Effector memory CD8-positive, alpha-beta T cell (primary cell): ENCODE data around the gene TCP11L2.
A peak's percentile ranks its signal among the peaks of the same experiment; 100 is the strongest.
"Not testable (repeated sequence)": the region's sequence is repeated elsewhere in the genome, so short reads cannot be mapped to it uniquely, and the experiment has no call there.

ENCODE experiments used
- ATAC-seq: fragments of 150-1000 bp; cut with Tn5 transposase; replicated peaks from 2 replicates; pipeline ENCODE4 v1.10.0; 2021; ENCODE audit warnings: mild to moderate bottlenecking, moderate library complexity
- DNase-seq, 3 experiments: peaks; one replicate each; pipeline ENCODE4 v3.0.0; 2021
- H3K27ac Mint-ChIP-seq, 2 donors: one replicate each; pipeline ENCODE4 v1.8.0; 2022; ENCODE audit warnings: mild to moderate bottlenecking in 2 of 2, mixed read lengths in 2 of 2, moderate library complexity in 2 of 2
- H3K27me3 Mint-ChIP-seq, 2 donors: one replicate each; pipeline ENCODE4 v1.8.0; 2022; ENCODE audit warnings: mixed read lengths in 2 of 2
- H3K36me3 Mint-ChIP-seq: one replicate; pipeline ENCODE4 v1.8.0; 2022; ENCODE audit warnings: mild to moderate bottlenecking, moderate library complexity, mixed read lengths; ENCODE audit not compliant: insufficient read depth
- H3K4me1 Mint-ChIP-seq, 2 donors: one replicate each; pipeline ENCODE4 v1.8.0; 2022; ENCODE audit warnings: low read depth in 2 of 2, mixed read lengths in 2 of 2
- H3K4me3 Mint-ChIP-seq, 2 donors: one replicate each; pipeline ENCODE4 v1.8.0; 2022; ENCODE audit warnings: mild to moderate bottlenecking in 2 of 2, mixed read lengths in 2 of 2, moderate library complexity in 2 of 2
- H3K9me3 Mint-ChIP-seq, 2 donors: one replicate each; pipeline ENCODE4 v1.8.0; 2022; ENCODE audit warnings: mixed read lengths in 2 of 2

TCP11L2 gene

DNA sequence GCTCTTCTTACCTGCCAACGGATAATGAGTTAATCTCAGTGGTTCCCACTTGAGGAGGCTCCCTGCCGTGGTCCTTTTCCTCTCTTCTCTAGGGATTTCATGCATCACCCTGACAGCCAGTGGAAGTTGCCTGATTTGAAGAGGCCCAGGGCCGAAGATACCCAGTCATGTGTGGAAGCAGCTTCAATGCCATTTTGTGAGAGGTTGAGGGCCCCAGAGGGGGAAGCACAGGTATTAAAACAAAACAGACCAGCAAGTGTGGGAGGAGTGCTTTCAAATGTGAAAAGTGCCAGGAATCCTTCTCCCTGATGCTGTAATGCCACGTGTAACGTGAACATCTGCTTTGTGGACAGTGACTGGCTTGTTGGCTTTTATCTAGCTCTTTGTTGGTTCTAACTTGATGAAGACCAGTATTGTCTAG, 1.5 kb downstream of the TCP11L2 start:
- Mint-ChIP-seq H3K27ac (peak overlapping the region; percentile 100), H3K36me3 (peaks cover 31% of the 10 kb centered on the region), H3K4me1 (peaks cover 49 to 62% of the 10 kb centered on the region in 2 donors), H3K27me3 (no peaks in the 10 kb centered on the region), H3K4me3 (peak overlapping the region; percentile 93 to 97), H3K9me3 (no peaks in the 10 kb centered on the region)
- no peak for ATAC-seq
- DNase-seq, result peak in 1 of 3 experiments; percentile 6

DNA sequence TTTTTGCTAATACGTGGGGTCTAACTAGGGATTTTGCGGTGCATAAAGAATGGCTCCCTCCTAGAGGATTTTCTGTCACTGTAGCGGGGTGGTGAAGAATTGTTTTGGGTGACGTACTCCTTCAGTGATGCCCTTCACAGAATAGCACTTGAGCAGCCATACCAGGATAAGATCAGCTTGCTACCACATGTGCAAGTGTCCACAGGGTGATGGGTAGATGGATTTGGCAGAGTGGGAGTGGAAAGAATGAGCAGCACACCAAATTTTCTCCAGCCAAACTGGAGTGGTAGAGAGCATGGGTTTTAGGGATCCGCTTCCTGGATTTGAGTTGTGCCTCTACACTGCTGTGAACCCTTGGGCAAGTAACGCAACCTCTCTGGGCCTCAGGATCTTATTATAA, 2.3 kb downstream of the TCP11L2 start:
- Mint-ChIP-seq H3K36me3 (peaks cover 31% of the 10 kb centered on the region), H3K27ac (peak overlapping the region; percentile 100), H3K9me3 (no peaks in the 10 kb centered on the region), H3K4me3 (peak overlapping the region; percentile 93 to 97), H3K4me1 (peaks cover 53 to 62% of the 10 kb centered on the region in 2 donors), H3K27me3 (no peaks in the 10 kb centered on the region)
- ATAC-seq (no peak), DNase-seq (no peak)

DNA sequence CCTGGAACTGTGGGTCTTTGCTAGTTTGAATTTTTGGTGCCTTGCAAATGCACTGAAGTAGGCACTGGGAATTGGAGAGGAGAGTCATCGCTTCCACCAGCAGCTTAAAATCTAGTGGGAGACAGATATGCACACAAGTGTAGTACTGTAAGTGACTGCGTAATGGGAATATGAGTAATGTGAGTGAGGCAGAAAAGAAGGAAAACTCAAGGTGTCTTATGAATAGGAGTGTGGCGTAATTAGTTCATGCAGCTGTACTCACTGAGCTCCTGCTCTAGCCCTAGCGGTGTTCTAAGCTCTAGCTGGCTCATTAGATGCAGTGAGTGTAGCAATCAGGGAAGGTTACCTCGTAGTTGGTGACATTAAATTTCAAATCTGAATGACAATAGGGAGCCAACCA, 2.8 kb downstream of the TCP11L2 start:
- peak overlapping the region; percentile 11 to 100 for H3K27ac Mint-ChIP-seq
- DNase-seq (no peak), ATAC-seq (no peak)
- H3K4me1 Mint-ChIP-seq, result peaks cover 59 to 62% of the 10 kb centered on the region in 2 donors
- no peaks in the 10 kb centered on the region for H3K27me3 Mint-ChIP-seq
- H3K4me3 Mint-ChIP-seq, result peak overlapping the region in 1 of 2 donors; percentile 97
- H3K36me3 Mint-ChIP-seq, result peaks cover 31% of the 10 kb centered on the region
- H3K9me3 Mint-ChIP-seq, result no peaks in the 10 kb centered on the region

DNA sequence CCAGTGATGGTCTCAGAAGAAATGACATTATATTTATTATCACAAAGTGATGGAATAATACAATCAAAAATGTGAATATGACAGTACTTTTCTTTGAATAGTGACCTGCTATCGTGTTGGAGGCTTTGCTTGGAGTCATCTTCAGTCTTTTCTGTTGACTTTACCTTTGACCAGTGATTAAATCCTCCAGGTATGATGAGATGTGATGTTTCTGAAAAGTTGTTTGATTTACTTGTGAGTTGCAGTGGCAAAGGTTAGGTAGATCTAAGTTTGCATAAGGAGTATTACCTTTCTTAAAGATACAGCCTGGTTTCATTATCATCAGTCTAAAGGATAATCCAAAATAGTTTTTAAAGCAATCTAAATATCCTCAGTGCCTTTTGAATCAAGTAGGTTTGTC, 4.6 kb downstream of the TCP11L2 start:
- Mint-ChIP-seq H3K4me1 (peaks cover 56% of the 10 kb centered on the region in 2 donors), H3K27ac (peak overlapping the region; percentile 18 to 38), H3K36me3 (peaks cover 25% of the 10 kb centered on the region), H3K27me3 (no peaks in the 10 kb centered on the region), H3K9me3 (no peaks in the 10 kb centered on the region), H3K4me3 (no peak overlapping the region)
- DNase-seq, result no peak
- no peak for ATAC-seq

DNA sequence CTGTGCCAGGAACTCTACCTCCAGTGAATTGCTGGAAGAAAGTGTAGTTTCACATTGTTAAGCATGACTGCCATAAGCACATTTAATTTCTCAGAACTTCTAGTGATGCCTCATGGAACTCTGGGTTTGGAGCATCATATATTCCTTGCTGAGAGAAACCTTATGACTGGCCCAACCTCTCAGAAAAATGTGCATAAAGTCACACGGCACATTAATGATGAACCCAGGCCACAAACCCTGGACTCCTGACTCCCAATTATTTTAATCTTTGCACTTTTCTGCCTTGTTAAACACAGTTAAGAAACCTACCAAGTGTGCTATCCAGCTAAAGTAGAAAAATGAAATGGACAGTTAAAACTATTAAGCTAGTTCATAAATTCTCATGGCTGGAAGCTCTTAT, 5.6 kb downstream of the TCP11L2 start:
- Mint-ChIP-seq H3K9me3 (no peaks in the 10 kb centered on the region), H3K4me1 (peaks cover 53% of the 10 kb centered on the region in 2 donors), H3K4me3 (no peak overlapping the region), H3K27me3 (no peaks in the 10 kb centered on the region), H3K36me3 (peaks cover 25% of the 10 kb centered on the region), H3K27ac (no peak overlapping the region)
- ATAC-seq (no peak), DNase-seq (no peak)

DNA sequence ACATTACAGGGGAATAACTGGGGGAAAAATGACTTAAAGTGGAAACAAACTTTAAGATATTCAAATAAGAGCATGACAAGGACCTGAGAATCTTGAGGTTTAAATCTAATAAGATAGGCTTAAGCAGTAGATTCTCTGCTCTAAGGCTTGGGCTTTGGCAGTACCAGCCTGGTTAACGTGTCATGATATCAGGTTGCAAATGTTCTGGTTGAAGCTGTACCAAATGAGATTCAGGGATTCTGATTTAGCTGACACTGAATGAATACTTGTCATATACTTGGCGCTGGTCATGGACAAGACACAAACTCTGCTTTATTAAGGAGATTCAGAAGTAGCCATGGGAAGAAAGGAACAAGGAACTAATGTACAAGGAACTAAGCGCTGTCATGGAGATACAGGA, 6.1 kb downstream of the TCP11L2 start:
- Mint-ChIP-seq H3K27ac (no peak overlapping the region), H3K27me3 (no peaks in the 10 kb centered on the region), H3K36me3 (peaks cover 21% of the 10 kb centered on the region), H3K4me1 (peaks cover 49 to 50% of the 10 kb centered on the region in 2 donors), H3K9me3 (no peaks in the 10 kb centered on the region), H3K4me3 (no peak overlapping the region)
- ATAC-seq, result no peak
- DNase-seq, result no peak

DNA sequence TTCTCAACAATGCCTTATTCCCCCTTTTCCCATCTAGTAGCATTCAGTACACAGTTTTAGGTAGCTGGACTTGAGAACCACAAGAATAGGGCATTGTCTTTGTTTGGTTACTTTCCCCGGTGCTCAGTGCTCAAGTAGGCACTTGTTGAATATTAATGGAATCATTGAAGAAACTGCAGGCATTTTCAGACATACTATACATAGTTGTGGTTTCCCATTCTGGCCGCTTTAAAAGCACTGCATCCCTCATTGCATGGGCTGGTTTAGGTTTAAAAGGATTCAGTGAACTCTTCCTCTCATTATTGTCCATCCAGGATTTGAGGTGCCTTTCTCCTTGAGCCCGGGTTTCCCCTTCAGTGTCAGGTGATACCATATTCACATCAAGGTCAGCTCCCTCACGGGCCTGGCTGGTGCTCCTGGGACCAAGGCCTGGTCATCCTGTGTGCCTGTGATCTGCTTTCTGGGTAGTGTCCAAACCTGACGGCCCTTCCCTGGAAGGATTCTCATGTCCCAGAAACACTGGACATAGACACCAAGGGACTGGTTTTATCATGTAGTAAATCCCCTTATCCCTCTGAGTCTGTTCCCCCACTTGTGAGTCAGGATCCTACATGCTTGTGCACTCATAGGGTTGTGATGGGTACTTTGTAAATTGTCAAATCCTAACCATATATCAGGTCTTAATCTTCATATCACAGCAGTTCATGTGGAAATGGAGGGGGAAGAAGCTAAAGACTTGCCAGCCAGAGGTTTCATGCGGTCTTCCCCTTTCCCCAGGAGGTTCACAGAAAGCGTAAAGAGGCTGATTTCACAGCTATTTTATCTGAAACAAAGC, 7.4 kb downstream of the TCP11L2 start:
- ATAC-seq (no peak), DNase-seq (no peak)
- Mint-ChIP-seq H3K4me3 (no peak overlapping the region), H3K36me3 (peaks cover 25% of the 10 kb centered on the region), H3K4me1 (peaks cover 37 to 38% of the 10 kb centered on the region in 2 donors), H3K27me3 (no peaks in the 10 kb centered on the region), H3K9me3 (no peaks in the 10 kb centered on the region), H3K27ac (peak overlapping the region; percentile 1 to 78)

DNA sequence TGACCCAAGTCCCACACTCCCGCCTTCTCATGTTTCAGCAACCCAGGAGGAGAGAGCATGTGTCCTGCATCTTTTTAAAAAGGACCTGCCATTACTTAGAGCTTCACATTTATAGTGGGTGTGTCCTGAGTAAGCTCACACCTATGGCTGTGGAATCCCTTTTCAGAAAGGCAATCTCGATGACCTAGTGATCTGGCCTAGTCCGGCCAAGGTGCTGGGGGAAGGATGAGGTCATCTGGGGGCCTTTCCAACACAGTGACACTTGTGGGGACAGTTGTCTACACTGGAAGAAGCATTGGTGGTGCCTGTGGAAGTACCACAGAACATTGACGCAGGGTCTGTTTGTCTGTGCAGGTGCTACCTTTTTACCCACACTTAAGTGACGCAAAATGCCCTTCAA, 8.2 kb downstream of the TCP11L2 start:
- ATAC-seq, result no peak
- H3K4me1 Mint-ChIP-seq, result peaks cover 29 to 30% of the 10 kb centered on the region in 2 donors

DNA sequence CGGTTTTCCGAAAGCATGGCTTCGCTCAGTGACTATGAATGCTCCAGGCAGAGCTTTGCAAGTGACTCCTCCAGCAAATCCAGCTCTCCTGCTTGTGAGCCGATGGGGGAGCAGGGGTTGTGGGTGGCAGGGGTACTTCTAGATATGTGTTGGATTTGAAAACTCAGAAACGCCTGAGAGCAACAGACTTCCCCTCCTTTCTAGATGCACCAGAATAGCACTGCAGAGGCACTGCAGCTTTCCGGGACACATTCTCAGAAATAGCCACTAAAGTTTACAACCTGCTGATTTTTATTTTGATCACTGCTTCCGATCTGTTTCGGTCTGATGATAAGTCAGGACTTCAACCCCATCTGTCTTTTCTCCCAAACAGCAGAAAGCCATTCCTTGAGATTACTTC, 8.6 kb downstream of the TCP11L2 start:
- no peak for DNase-seq
- Mint-ChIP-seq H3K27ac (peak overlapping the region; percentile 50 to 78), H3K4me3 (no peak overlapping the region), H3K36me3 (peaks cover 35% of the 10 kb centered on the region), H3K4me1 (peaks cover 26 to 30% of the 10 kb centered on the region in 2 donors), H3K27me3 (no peaks in the 10 kb centered on the region), H3K9me3 (no peaks in the 10 kb centered on the region)
- ATAC-seq, result no peak

More for the DNA sequence above, 8.2 kb downstream of the TCP11L2 start:
- H3K27me3 Mint-ChIP-seq, result no peaks in the 10 kb centered on the region
- H3K9me3 Mint-ChIP-seq, result no peaks in the 10 kb centered on the region
- H3K27ac Mint-ChIP-seq, result peak overlapping the region in 1 of 2 donors; percentile 78
- H3K4me3 Mint-ChIP-seq, result no peak overlapping the region
- no peak for DNase-seq
- peaks cover 32% of the 10 kb centered on the region for H3K36me3 Mint-ChIP-seq

DNA sequence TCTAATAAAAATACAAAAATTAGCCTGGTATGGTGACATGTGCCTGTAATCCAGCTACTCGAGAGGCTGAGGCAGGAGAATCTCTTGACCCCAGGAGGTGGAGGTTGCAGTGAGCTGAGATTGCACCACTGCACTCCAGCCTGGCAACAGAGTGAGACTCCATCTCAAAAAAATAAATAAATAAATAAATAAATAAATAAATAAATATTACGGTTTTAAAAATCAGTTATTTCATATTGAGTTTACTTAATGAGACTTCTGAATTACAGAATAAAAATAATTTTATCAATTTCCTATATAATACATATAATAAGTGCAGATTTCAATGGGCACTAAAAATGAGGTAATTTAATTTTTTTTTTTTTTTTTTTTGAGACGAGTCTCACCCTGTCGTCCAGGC, 10.9 kb downstream of the TCP11L2 start:
- Mint-ChIP-seq H3K4me1 (peaks cover 16 to 19% of the 10 kb centered on the region in 2 donors), H3K36me3 (peaks cover 49% of the 10 kb centered on the region)
- not testable (repeated sequence) for ATAC-seq, H3K4me3 Mint-ChIP-seq, H3K27me3 Mint-ChIP-seq, DNase-seq, H3K9me3 Mint-ChIP-seq, H3K27ac Mint-ChIP-seq

DNA sequence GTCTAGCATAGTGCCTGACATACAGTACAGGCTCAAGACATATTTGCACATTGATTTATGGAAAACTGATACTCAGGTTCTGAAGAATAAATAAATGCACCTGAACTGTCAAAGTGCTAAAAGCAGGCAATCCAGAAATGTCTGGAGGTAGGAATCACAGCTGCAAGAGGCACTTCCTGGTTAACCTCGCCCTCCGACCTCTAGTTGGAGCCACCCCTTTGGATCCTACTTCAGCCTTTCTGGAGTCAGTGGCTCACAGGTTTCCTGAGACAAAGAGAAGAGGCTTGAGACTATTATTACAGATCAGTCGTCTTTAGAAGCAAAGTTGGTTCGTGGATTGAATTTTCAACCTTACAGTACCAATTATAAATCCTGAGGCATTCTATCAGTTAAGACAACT, 13.0 kb downstream of the TCP11L2 start:
- no peaks in the 10 kb centered on the region for H3K27me3 Mint-ChIP-seq
- no peaks in the 10 kb centered on the region for H3K9me3 Mint-ChIP-seq
- H3K4me1 Mint-ChIP-seq, result peaks cover 7 to 11% of the 10 kb centered on the region in 2 donors
- no peak overlapping the region for H3K27ac Mint-ChIP-seq
- H3K36me3 Mint-ChIP-seq, result peaks cover 68% of the 10 kb centered on the region
- ATAC-seq, result no peak
- no peak overlapping the region for H3K4me3 Mint-ChIP-seq
- no peak for DNase-seq

DNA sequence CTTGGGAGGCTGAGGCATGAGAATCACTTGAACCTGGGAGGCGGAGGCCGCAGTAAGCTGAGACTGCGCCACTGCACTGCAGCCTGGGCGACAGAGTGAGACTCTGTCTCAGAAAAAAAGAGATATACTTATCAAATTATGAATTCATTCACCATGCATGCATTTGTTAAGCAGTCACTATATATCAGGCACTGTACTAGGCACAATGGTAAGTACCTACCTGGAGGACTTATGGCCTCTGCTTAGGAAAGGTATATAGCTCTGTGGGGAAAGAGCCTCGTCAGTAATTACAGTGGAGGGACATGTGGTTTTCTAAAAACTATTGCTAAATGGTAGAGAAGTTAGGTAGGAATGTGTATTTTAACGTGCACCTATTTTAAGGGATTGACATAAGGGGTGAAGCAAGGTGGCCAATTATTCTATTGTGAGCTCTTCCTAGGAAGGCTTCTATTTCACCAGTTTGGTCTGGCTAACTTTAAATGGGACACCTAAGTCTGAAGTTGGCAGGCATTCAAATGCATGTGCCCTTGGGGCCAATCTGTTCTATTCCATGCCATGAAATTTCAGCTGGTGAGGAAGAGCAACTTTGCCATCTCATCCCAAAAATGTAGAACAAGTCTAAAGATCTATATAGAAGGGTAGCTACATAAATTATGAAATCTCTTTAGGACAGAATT, 15.0 kb downstream of the TCP11L2 start:
- no peak for DNase-seq
- Mint-ChIP-seq H3K4me1 (peaks cover 4% of the 10 kb centered on the region in 2 donors), H3K27ac (peak overlapping the region in 1 of 2 donors; percentile 28), H3K27me3 (no peaks in the 10 kb centered on the region), H3K36me3 (peaks cover 82% of the 10 kb centered on the region), H3K9me3 (no peaks in the 10 kb centered on the region), H3K4me3 (no peak overlapping the region)
- no peak for ATAC-seq

DNA sequence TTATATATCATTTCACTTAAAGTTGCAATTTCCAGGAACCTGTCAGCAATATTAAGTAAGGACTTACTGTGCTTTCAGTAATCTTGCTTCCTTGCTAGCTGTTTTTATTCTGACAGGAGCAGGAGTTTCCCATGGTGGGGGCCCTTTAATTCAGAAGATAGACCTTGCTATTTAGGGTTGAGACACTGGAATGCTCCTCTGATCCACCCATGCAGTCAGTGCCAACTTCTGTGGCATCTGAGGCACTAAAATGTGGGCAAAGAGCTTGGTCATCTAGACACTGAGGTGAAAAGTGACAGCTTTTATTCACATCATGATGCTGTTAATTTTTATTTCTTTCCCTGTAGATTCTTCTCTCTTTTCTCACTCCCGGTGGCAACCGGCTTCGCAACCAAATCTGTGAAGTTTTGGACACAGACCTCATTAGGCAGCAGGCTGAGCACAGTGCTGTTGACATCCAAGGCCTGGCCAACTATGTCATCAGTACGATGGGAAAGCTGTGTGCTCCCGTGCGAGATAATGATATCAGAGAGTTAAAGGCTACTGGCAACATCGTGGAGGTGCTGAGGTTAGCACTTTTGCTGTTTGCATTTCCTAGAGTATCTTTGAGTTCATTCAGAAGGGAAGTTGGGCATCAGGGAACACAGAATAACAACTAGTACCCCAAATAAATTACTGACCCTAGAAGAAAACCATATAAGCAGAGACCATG, 18.8 kb downstream of the TCP11L2 start:
- Mint-ChIP-seq H3K4me1 (peaks cover 7 to 9% of the 10 kb centered on the region in 2 donors), H3K27ac (no peak overlapping the region), H3K9me3 (no peaks in the 10 kb centered on the region), H3K27me3 (no peaks in the 10 kb centered on the region), H3K36me3 (peaks cover 75% of the 10 kb centered on the region), H3K4me3 (no peak overlapping the region)
- no peak for DNase-seq
- no peak for ATAC-seq
